ENCODE data around the gene RNF224.

RNF224 gene

DNA sequence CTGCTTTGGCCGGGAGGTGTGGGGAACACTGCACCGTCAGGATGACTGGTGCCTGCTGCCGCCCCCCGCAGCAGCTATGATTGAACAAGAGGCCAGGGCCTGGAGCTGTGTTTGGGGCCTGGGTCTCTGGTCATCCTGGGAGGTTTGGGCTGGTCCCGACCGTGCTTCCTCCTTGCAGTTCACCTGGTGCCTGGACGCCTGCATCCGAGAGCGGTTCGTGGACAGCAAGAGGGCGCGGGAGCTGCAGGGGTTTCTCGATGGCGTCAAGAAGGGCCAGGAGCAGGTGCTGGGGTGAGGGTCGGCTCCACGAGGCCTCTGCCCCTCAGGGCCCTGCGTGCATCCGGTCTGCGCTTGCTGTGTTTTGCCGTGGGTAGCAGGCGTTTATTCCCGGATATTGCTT, 36.8 kb downstream of the RNF224 start:
- DNase-seq (ENCODE audit: low read depth), result no peak
- no peak overlapping the region for H3K4me3 ChIP-seq (ENCODE audit: control insufficient read depth, low read depth, low read length)
- no peak for TF ChIP-seq CTCF (conservative IDR thresholded peaks at IDR 0.05; ENCODE audit: control insufficient read depth, insufficient read depth, low read depth, low read length)

DNA sequence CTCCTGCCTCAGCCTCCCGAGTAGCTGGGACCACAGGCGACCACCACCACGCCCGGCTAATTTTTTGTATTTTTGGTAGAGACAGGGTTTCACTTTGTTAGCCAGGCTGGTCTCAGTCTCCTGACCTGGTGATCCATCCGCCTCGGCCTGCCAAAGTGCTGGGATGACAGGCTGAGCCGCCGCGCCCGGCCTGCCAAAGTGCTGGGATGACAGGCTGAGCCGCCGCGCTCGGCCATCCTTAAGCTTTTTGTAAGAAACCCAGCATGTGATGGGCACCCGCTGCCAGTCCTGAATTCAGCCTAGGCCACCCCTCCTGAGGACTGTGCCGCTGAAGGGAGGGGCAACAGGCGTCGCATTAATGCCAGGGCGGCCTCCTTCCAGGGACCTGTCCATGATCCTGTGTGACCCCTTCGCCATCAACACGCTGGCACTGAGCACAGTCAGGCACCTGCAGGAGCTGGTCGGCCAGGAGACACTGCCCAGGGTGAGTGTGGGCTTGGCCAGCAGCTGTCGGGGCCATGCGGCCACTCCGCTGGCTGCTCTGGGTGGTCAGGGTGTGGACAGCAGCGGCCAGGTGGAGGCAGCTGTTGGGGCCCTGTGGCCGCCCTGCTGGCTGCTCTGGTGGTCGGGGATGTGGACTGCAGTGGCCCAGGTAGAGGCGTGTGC, 38.3 kb downstream of the RNF224 start:
- TF ChIP-seq CTCF (conservative IDR thresholded peaks at IDR 0.05; ENCODE audit: control insufficient read depth, insufficient read depth, low read depth, low read length), result no peak
- H3K4me3 ChIP-seq (ENCODE audit: control insufficient read depth, low read depth, low read length), result no peak overlapping the region
- no peak for DNase-seq (ENCODE audit: low read depth)

GRCh38 chr9:137266162-137266527, 38.8 kb downstream of the RNF224 start:
- no peak for TF ChIP-seq CTCF (conservative IDR thresholded peaks at IDR 0.05; ENCODE audit: control insufficient read depth, insufficient read depth, low read depth, low read length)
- H3K4me3 ChIP-seq (ENCODE audit: control insufficient read depth, low read depth, low read length), result no peak overlapping the region
- no peak for DNase-seq (ENCODE audit: low read depth)

- DNase-seq (ENCODE audit: low read depth), result no peak
- no peak overlapping the region for H3K4me3 ChIP-seq (ENCODE audit: control insufficient read depth, low read depth, low read length)
- TF ChIP-seq CTCF (conservative IDR thresholded peaks at IDR 0.05; ENCODE audit: control insufficient read depth, insufficient read depth, low read depth, low read length), result no peak
These were observed 39.5 kb downstream of the RNF224 start for GRCh38 chr9:137266585-137267453.

DNA sequence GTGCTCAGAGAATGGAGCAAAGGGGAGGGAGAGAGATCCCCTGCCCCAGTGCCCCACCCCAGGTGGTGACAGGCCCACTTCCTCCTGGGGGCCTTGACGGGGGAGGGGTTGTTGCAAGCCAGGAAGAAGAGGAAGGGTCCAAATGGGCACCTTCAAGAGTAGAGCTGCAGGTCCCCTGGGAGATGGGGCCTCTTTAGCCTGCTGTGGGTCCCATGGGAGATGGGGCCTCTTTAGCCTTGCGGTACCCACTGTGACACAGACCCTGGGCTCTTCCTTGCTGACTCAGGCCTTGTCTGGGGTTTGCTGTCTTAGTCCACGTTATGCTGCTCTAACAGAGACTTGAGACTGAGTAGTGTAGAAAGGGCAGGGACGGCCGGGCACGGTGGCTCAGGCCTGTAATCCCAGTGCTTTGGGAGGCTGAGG, 40.6 kb downstream of the RNF224 start:
- TF ChIP-seq CTCF (conservative IDR thresholded peaks at IDR 0.05; ENCODE audit: control insufficient read depth, insufficient read depth, low read depth, low read length), result no peak
- DNase-seq (ENCODE audit: low read depth), result no peak
- H3K4me3 ChIP-seq (ENCODE audit: control insufficient read depth, low read depth, low read length), result no peak overlapping the region

- H3K4me3 ChIP-seq (ENCODE audit: control insufficient read depth, low read depth, low read length), result no peak overlapping the region
- no peak for DNase-seq (ENCODE audit: low read depth)
- TF ChIP-seq CTCF (conservative IDR thresholded peaks at IDR 0.05; ENCODE audit: control insufficient read depth, insufficient read depth, low read depth, low read length), result no peak
These were observed 41.4 kb downstream of the RNF224 start for GRCh38 chr9:137268538-137269201.

Data from fibroblast of mammary gland (primary cell).